ENCODE measurements around the gene SLC22A17.

DNA sequence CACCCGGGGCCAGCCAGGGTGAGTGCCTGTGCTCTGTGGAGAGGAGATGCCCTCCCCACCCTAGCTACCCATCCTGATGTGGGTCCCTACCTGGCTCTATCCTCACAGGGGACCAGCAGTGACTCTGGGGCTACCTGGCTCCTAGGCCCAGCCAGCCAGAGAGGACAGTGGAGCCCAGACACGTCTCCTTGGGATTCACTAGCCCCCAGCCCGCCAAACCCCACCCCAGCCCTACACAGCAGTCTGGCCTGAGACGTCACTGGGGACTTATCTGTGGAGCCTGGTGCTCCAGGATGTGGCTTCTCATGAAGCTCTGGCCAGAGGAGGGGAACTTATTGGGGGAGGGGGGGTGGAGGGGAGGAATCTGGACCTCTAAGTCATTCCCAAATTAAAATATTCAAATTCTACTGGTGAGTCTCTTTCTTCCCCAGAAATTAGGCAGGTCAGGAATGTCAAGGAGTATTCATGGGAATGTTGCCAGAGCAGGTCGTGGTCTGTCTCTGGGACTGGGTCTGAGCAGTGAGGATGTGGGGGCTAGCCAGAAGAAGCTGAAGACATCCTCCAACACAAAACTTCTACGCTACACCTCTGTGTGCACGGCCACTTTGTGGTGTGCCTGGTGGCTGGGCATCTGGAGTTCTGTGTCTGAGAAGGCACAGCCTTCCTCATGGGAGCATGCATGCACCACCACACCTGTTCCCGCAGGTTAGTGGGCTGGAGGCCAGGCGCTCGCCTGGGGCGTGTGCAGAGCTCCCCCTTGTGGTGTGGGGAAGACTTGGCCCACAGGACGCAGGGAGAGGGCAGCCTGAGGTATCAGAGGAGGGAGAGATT lies 26.9 kb upstream of the SLC22A17 start:
- TF ChIP-seq, protein P1, sequence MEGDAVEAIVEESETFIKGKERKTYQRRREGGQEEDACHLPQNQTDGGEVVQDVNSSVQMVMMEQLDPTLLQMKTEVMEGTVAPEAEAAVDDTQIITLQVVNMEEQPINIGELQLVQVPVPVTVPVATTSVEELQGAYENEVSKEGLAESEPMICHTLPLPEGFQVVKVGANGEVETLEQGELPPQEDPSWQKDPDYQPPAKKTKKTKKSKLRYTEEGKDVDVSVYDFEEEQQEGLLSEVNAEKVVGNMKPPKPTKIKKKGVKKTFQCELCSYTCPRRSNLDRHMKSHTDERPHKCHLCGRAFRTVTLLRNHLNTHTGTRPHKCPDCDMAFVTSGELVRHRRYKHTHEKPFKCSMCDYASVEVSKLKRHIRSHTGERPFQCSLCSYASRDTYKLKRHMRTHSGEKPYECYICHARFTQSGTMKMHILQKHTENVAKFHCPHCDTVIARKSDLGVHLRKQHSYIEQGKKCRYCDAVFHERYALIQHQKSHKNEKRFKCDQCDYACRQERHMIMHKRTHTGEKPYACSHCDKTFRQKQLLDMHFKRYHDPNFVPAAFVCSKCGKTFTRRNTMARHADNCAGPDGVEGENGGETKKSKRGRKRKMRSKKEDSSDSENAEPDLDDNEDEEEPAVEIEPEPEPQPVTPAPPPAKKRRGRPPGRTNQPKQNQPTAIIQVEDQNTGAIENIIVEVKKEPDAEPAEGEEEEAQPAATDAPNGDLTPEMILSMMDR (IDR thresholded peaks at IDR 0.05; ENCODE audit: low read depth, low read length, poor library complexity, severe bottlenecking) = peak; percentile 97
- no peak for TF ChIP-seq EZH2phosphoT487 (IDR thresholded peaks at IDR 0.05; ENCODE audit: borderline replicate concordance, low read length)
